HepG2 (cell line): Measurements from ENCODE around the gene TAGLN. TPM values are rescaled to one million over a fixed set of nuclear protein-coding genes. Genes with fewer than 3 reads are reported as not detected.

ENCODE experiments used
- ATAC-seq: fragments of 200-7000 bp; cut with Tn5 transposase; 3 replicates; pipeline ENCODE4 v1.9.1; 2020; ENCODE audit warnings: mild to moderate bottlenecking, moderate library complexity
- BruUV-seq: library from RNA; stranded (reverse); fragments of 400-500 nt; replicated peaks from 2 replicates; lab custom pipeline; 2021; lab: Mats Ljungman, UMichigan
- CTCF ChIA-PET: fragments of 300-600 bp; formaldehyde crosslinking; extraction: SDS; loops from one replicate; lab custom pipeline; 2021; ENCODE audit warnings: low total read pairs, inconsistent platforms, low intra/inter-chr PET ratio; lab: Yijun Ruan, JAX
- POLR2A ChIA-PET: fragments of 350-600 bp; sonication (Branson Sonifier 250); formaldehyde crosslinking; loops from one replicate; lab custom pipeline; 2020; ENCODE audit warnings: antibody characterized with exemption, inconsistent platforms; lab: Yijun Ruan, JAX
- DNase-seq: peaks from one replicate; pipeline ENCODE4 v3.0.0-alpha.2; 2015; ENCODE audit warnings: low spot score
- FAIRE-seq: peaks from 3 replicates; lab custom pipeline; 2011; peaks lifted over from hg19 to GRCh38; lab: Jason Lieb, UNC
- H2AFZ ChIP-seq: one replicate; pipeline ENCODE4 v1.6.1; 2011; ENCODE audit warnings: low read length, inconsistent platforms
- H3K27ac ChIP-seq: fragments of 300-600 bp; 3 replicates; pipeline ENCODE4 v1.8.0; 2011; ENCODE audit warnings: mixed run types, mild to moderate bottlenecking, mixed read lengths, low read length, inconsistent platforms; ENCODE audit not compliant: insufficient read depth; ENCODE audit errors: extremely low read length
- H3K27me3 ChIP-seq, 2 experiments: fragments of 200-600 bp in 1 of 2; 2 replicates in 1 of 2; 3 replicates in 1 of 2; pipeline versions ENCODE4 v1.6.0 to v1.8.0; 2011; ENCODE audit warnings: low read length in 2 of 2, mild to moderate bottlenecking in 2 of 2, moderate library complexity in 2 of 2, inconsistent platforms in 1 of 2; ENCODE audit not compliant: insufficient read depth in 2 of 2, control insufficient read depth in 1 of 2
- H3K36me3 ChIP-seq, 2 experiments: fragments of 200-600 bp in 1 of 2; replicated peaks in 1 of 2; 2 replicates in 1 of 2; 3 replicates in 1 of 2; pipeline versions ENCODE4 v1.5.1 to v1.8.0; 2011; ENCODE audit warnings: low read length in 2 of 2, inconsistent platforms in 1 of 2; ENCODE audit not compliant: insufficient read depth in 2 of 2, control insufficient read depth in 1 of 2
- H3K4me1 ChIP-seq: 2 replicates; pipeline ENCODE4 v1.5.1; 2012; ENCODE audit warnings: low read length, inconsistent platforms; ENCODE audit not compliant: insufficient read depth
- H3K4me2 ChIP-seq: 2 replicates; pipeline ENCODE4 v1.6.0; 2011; ENCODE audit warnings: low read depth, low read length, inconsistent platforms
- H3K4me3 ChIP-seq, 3 experiments: fragments of 200-600 bp in 1 of 3; sonication (generic), shearing (Covaris generic) in 1 of 3; replicated peaks in 1 of 3; 2 replicates each; pipeline ENCODE4 v1.5.1; 2011 to 2016; ENCODE audit warnings: low read length in 3 of 3, inconsistent platforms in 2 of 3, low read depth in 2 of 3, mild to moderate bottlenecking in 2 of 3, control low read depth in 1 of 3, mixed read lengths in 1 of 3; ENCODE audit not compliant: insufficient read depth in 1 of 3
- H3K79me2 ChIP-seq: one replicate; pipeline ENCODE4 v1.6.1; 2011; ENCODE audit warnings: low read length, inconsistent platforms; ENCODE audit not compliant: insufficient read depth
- H3K9ac ChIP-seq: 2 replicates; pipeline ENCODE4 v1.6.0; 2011; ENCODE audit warnings: mild to moderate bottlenecking, low read depth, low read length, inconsistent platforms; ENCODE audit not compliant: insufficient read depth
- H3K9me3 ChIP-seq: 2 replicates; pipeline ENCODE4 v1.5.1; 2012; ENCODE audit warnings: mild to moderate bottlenecking, low read length
- H4K20me1 ChIP-seq: 2 replicates; pipeline ENCODE4 v1.6.0; 2011; ENCODE audit warnings: inconsistent platforms, mild to moderate bottlenecking, low read length, moderate library complexity; ENCODE audit not compliant: insufficient read depth
- BCL6 ChIP-seq: IDR thresholded peaks from 2 replicates; pipeline ENCODE4 v1.6.1; 2016; ENCODE audit warnings: missing genetic modification reagents, missing compliant biosample characterization
- CEBPB ChIP-seq: IDR thresholded peaks from 2 replicates; pipeline ENCODE4 v1.6.1; 2011; ENCODE audit warnings: low read depth, low read length, improper control_type of control experiment, borderline replicate concordance
- EZH2 ChIP-seq: conservative IDR thresholded peaks from 2 replicates; pipeline ENCODE4 v1.6.1; 2012; ENCODE audit warnings: mild to moderate bottlenecking, low read depth, low read length, moderate library complexity
- FOXJ3 ChIP-seq: sonication (generic); formaldehyde crosslinking; IDR thresholded peaks from 2 replicates; pipeline ENCODE4 v1.4.0; 2020; ENCODE audit warnings: missing genetic modification reagents, mild to moderate bottlenecking, borderline replicate concordance
- HNRNPLL ChIP-seq: fragments of 200-400 bp; formaldehyde crosslinking; IDR thresholded peaks from 2 replicates; pipeline ENCODE4 v1.6.1; 2017; ENCODE audit warnings: mild to moderate bottlenecking, low read depth, low read length; ENCODE audit not compliant: poor library complexity, severe bottlenecking
- KLF11 ChIP-seq: IDR thresholded peaks from 2 replicates; pipeline ENCODE4 v1.6.1; 2016; ENCODE audit warnings: missing compliant biosample characterization
- MATR3 ChIP-seq: sonication (generic); formaldehyde crosslinking; IDR thresholded peaks from 2 replicates; pipeline ENCODE4 v1.4.0; 2020; ENCODE audit warnings: missing genetic modification reagents
- NFRKB ChIP-seq: fragments of 450-650 bp; IDR thresholded peaks from 2 replicates; pipeline ENCODE4 v1.6.1; 2017
- NR2F1 ChIP-seq, 2 experiments: fragments of 450-650 bp in 1 of 2; formaldehyde crosslinking in 1 of 2; IDR thresholded peaks; 2 replicates each; pipeline versions ENCODE4 v1.5.0 to v1.6.1; 2016 to 2020; ENCODE audit warnings: mild to moderate bottlenecking in 1 of 2, missing compliant biosample characterization in 1 of 2, missing genetic modification reagents in 1 of 2, moderate library complexity in 1 of 2
- PCBP1 ChIP-seq: fragments of 200-400 bp; formaldehyde crosslinking; IDR thresholded peaks from 2 replicates; pipeline ENCODE4 v1.6.1; 2017; ENCODE audit warnings: mild to moderate bottlenecking, low read depth, low read length, borderline replicate concordance
- PLSCR1 ChIP-seq: sonication (generic); formaldehyde crosslinking; IDR thresholded peaks from 2 replicates; pipeline ENCODE4 v1.5.0; 2020; ENCODE audit warnings: missing genetic modification reagents, mild to moderate bottlenecking, borderline replicate concordance
- RXRA ChIP-seq: sonication (generic); formaldehyde crosslinking; IDR thresholded peaks from 2 replicates; pipeline ENCODE4 v1.5.1; 2020; ENCODE audit warnings: missing genetic modification reagents
- STAT5B ChIP-seq: sonication (generic); formaldehyde crosslinking; IDR thresholded peaks from 2 replicates; pipeline ENCODE4 v1.4.0; 2020; ENCODE audit warnings: missing genetic modification reagents
- TFDP1 ChIP-seq: IDR thresholded peaks from 2 replicates; pipeline ENCODE4 v1.6.1; 2016; ENCODE audit warnings: missing compliant biosample characterization, missing genetic modification reagents, borderline replicate concordance
- ZFP37 ChIP-seq: sonication (generic); formaldehyde crosslinking; IDR thresholded peaks from 2 replicates; pipeline ENCODE4 v1.4.0; 2020; ENCODE audit warnings: missing genetic modification reagents, borderline replicate concordance
- ZIK1 ChIP-seq: sonication (generic); formaldehyde crosslinking; IDR thresholded peaks from 2 replicates; pipeline ENCODE4 v1.5.0; 2020; ENCODE audit warnings: mild to moderate bottlenecking, low read depth, missing genetic modification reagents, borderline replicate concordance
- ZNF20 ChIP-seq: sonication (generic); formaldehyde crosslinking; IDR thresholded peaks from 2 replicates; pipeline ENCODE4 v1.4.0; 2020; ENCODE audit warnings: mild to moderate bottlenecking, moderate library complexity, missing genetic modification reagents
- ZNF235 ChIP-seq: sonication (generic); formaldehyde crosslinking; IDR thresholded peaks from 2 replicates; pipeline ENCODE4 v1.8.1; 2023; ENCODE audit warnings: mild to moderate bottlenecking, missing genetic modification reagents, borderline replicate concordance
- ZNF614 ChIP-seq: IDR thresholded peaks from 2 replicates; pipeline ENCODE4 v1.6.1; 2018; ENCODE audit warnings: missing biosample characterization, missing genetic modification reagents, inconsistent platforms, borderline replicate concordance
- ZUFSP ChIP-seq: sonication (generic); formaldehyde crosslinking; IDR thresholded peaks from 2 replicates; pipeline ENCODE4 v1.9.0; 2021; ENCODE audit warnings: missing genetic modification reagents, mild to moderate bottlenecking, borderline replicate concordance
- WGBS: methylation state at CpG from one replicate; pipeline ENCODE4 v1.1.6; 2017; ENCODE audit warnings: low lambda C conversion rate; 5-methylcytosine and 5-hydroxymethylcytosine counted together
- in situ Hi-C: cut with HindIII; loops from 2 replicates; pipeline ENCODE4 v1.10.0; 2017; ENCODE audit warnings: low pct_unique_long_range_greater_than_20kb; ENCODE audit not compliant: extremely low pct_ligation_motif_present
- intact Hi-C: fragments of 100-400 bp; cut with micrococcal nuclease; formaldehyde crosslinking; loops from one replicate; pipeline ENCODE4 v1.10.0; 2022; ENCODE audit not compliant: unreplicated experiment
- polyA plus RNA-seq, 8 experiments: library from polyadenylated mRNA; depleted of rRNA in 3 of 8; stranded (reverse) in 7 of 8; unstranded in 1 of 8; fragments of >200 nt; fragmentation: Illumina TruSeq in 4 of 8; extraction: Trizol in 4 of 8; gene quantifications; 2 replicates each; pipeline versions ENCODE4 v1.2.1 to v1.2.3, GENCODE V29; 2011 to 2016; ENCODE audit warnings: low read depth in 4 of 8, missing spikeins in 1 of 8, mixed read lengths in 1 of 8; ENCODE audit not compliant: insufficient read depth in 1 of 8
- total RNA-seq, 5 experiments: library from RNA; depleted of rRNA; stranded (reverse); fragments of >200 nt; fragmentation: Illumina TruSeq; extraction: Trizol; gene quantifications; 2 replicates each; pipeline ENCODE4 v1.2.3, GENCODE V29; 2016; ENCODE audit warnings: low read depth in 1 of 5

TAGLN gene
- total and polyA plus RNA-seq, 2 of the 13 experiments (the other 11 are each of a cell fraction or from before 2014, with no cell fraction given): 12.6 to 75.4 TPM

- ATAC-seq (no peak), DNase-seq (no peak), FAIRE-seq (no peak)
- TF ChIP-seq MATR3 (CRISPR knock-in tag): no peak
- TF ChIP-seq ZNF20 (CRISPR knock-in tag): no peak
- no peak for TF ChIP-seq NR2F1 (CRISPR knock-in tag; IDR thresholded peaks at IDR 0.05)
- no peak for TF ChIP-seq ZNF235 (CRISPR knock-in tag)
- TF ChIP-seq HNRNPLL: no peak
- no peak for TF ChIP-seq ZNF614
- TF ChIP-seq NFRKB: no peak
- no peak for TF ChIP-seq PCBP1
- TF ChIP-seq PLSCR1 (CRISPR knock-in tag): no peak
- no peak for TF ChIP-seq RXRA (CRISPR knock-in tag)
- no peak for TF ChIP-seq ZIK1 (CRISPR knock-in tag)
- no peak for TF ChIP-seq TFDP1 (CRISPR knock-in tag)
- TF ChIP-seq ZFP37: no peak
- no peak for TF ChIP-seq STAT5B (CRISPR knock-in tag)
- no peak for TF ChIP-seq CEBPB
- no peak for TF ChIP-seq ZUFSP (CRISPR knock-in tag)
- TF ChIP-seq FOXJ3 (CRISPR knock-in tag): no peak
- no peak for TF ChIP-seq EZH2
- no peak for TF ChIP-seq KLF11 (CRISPR knock-in tag)
- no peak for TF ChIP-seq BCL6 (CRISPR knock-in tag)
- Histone ChIP-seq H4K20me1 (peaks cover 35% of the 10 kb centered on the region; the same call in 1 of the 2 replicates), H3K4me2 (no peak overlapping the region), H3K27ac (no peak overlapping the region), H3K4me1 (no peaks in the 10 kb centered on the region), H3K36me3 (peaks cover 19 to 68% of the 10 kb centered on the region in 2 experiments), H3K9ac (no peak overlapping the region), H3K9me3 (no peaks in the 10 kb centered on the region), H3K27me3 (no peaks in the 10 kb centered on the region), H3K79me2 (peaks cover 51% of the 10 kb centered on the region), H2AFZ (no peak overlapping the region), H3K4me3 (no peak overlapping the region)
- POLR2A ChIA-PET: no interaction called here
- CTCF ChIA-PET: no interaction called here
- no TSS peak for BruUV-seq
- intact Hi-C loops: no loop called here
- in situ Hi-C loops: no loop called here
- 94% methylated on average over 2 of the region's 2 CpGs for WGBS
These were observed 39.3 kb upstream of the TAGLN start for GRCh38 chr11:117159892-117160291.
